H1 (cell line): Measurements from ENCODE around the gene SMS.

Experiments used
- CTCF ChIP-seq, 3 experiments: IDR thresholded peaks; 1 replicate in 2 of 3; 2 replicates in 1 of 3; pipeline versions ENCODE4 v1.5.1 to v1.6.1; 2011; ENCODE audit warnings: low read length in 3 of 3, mild to moderate bottlenecking in 3 of 3, inconsistent platforms in 2 of 3, low read depth in 1 of 3, moderate library complexity in 1 of 3; ENCODE audit not compliant: insufficient read depth in 1 of 3; ENCODE audit errors: control extremely low read depth in 1 of 3
- POLR2AphosphoS5 ChIP-seq: IDR thresholded peaks from 2 replicates; pipeline ENCODE4 v1.6.1; 2011; ENCODE audit warnings: low read depth, low read length

- TF ChIP-seq POLR2AphosphoS5 (no peak), CTCF (IDR thresholded peaks at IDR 0.05; ENCODE audit: control extremely low read depth in 1 of 3, insufficient read depth in 1 of 3, low read depth in 1 of 3, low read length in 3 of 3) (no peak)
These were observed 29.8 kb downstream of the SMS start for GRCh38 chrX:21970326-21970725.
